DMS 273 (cell line): ENCODE measurements around the gene CACNG7.
"Not testable (repeated sequence)": the region's sequence is repeated elsewhere in the genome, so short reads cannot be mapped to it uniquely, and the experiment has no call there.

Experiments
- DNase-seq: peaks from one replicate; lab custom pipeline; 2025; ENCODE audit not compliant: unreplicated experiment; lab: John Stamatoyannopoulos, UW

The CACNG7 gene

GRCh38 chr19:53904909-53905308, 4.2 kb upstream of the CACNG7 start:
- DNase-seq, result no peak

GRCh38 chr19:53905787-53906186, 3.3 kb upstream of the CACNG7 start:
- DNase-seq, result no peak

GRCh38 chr19:53906211-53907192, 2.6 kb upstream of the CACNG7 start:
- peak; percentile 49 for DNase-seq

GRCh38 chr19:53907193-53907581, 1.9 kb upstream of the CACNG7 start:
- DNase-seq, result no peak

- no peak for DNase-seq
Measured at GRCh38 chr19:53907690-53908089, 1.4 kb upstream of the CACNG7 start.

- peak; percentile 56 for DNase-seq
Measured at GRCh38 chr19:53908106-53908934, 758 bp upstream of the CACNG7 start.

- no peak for DNase-seq
Measured at GRCh38 chr19:53909471-53910169, 542 bp downstream of the CACNG7 start.

- DNase-seq, result no peak
Measured at GRCh38 chr19:53910170-53910518, 1.1 kb downstream of the CACNG7 start.

GRCh38 chr19:53912653-53913052, 3.6 kb downstream of the CACNG7 start:
- DNase-seq, result no peak

- DNase-seq, result no peak
Measured at GRCh38 chr19:53915000-53915399, 5.9 kb downstream of the CACNG7 start.

GRCh38 chr19:53916004-53916403, 6.9 kb downstream of the CACNG7 start:
- no peak for DNase-seq

- no peak for DNase-seq
Measured at GRCh38 chr19:53917356-53917755, 8.3 kb downstream of the CACNG7 start.

GRCh38 chr19:53927739-53928138, 18.7 kb downstream of the CACNG7 start:
- peak; percentile 33 for DNase-seq

- no peak for DNase-seq
Measured at GRCh38 chr19:53936029-53936428, 27.0 kb downstream of the CACNG7 start.

- peak; percentile 15 for DNase-seq
Measured at GRCh38 chr19:53942001-53942786, 33.1 kb downstream of the CACNG7 start.

GRCh38 chr19:53944416-53944815, 35.3 kb downstream of the CACNG7 start:
- DNase-seq, result no peak

- DNase-seq, result no peak
Measured at GRCh38 chr19:53944933-53945332, 35.9 kb downstream of the CACNG7 start.

GRCh38 chr19:53945441-53945840, 36.4 kb downstream of the CACNG7 start:
- peak; percentile 27 for DNase-seq

- DNase-seq, result no peak
Measured at GRCh38 chr19:53945998-53946397, 36.9 kb downstream of the CACNG7 start.

GRCh38 chr19:53947624-53948023, 38.5 kb downstream of the CACNG7 start:
- DNase-seq, result no peak

- not testable (repeated sequence) for DNase-seq
Measured at GRCh38 chr19:53948611-53949010, 39.5 kb downstream of the CACNG7 start.
